SJCRH30 (cell line): Measurements from ENCODE around the gene MOSPD3. TPM values are rescaled to one million over a fixed set of nuclear protein-coding genes. Genes with fewer than 3 reads are reported as not detected.

Experiments used
- DNase-seq, 2 experiments: peaks; one replicate each; pipeline ENCODE4 v3.0.0-alpha.2; 2015 to 2020
- H3K27ac ChIP-seq: fragments of 250-450 bp; sonication (Bioruptor Pico); 2 replicates; pipeline ENCODE4 v1.5.1; 2020; ENCODE audit warnings: mild to moderate bottlenecking, moderate library complexity
- H3K27me3 ChIP-seq: fragments of 250-450 bp; sonication (Bioruptor Pico); 2 replicates; pipeline ENCODE4 v1.5.1; 2020; ENCODE audit warnings: mild to moderate bottlenecking, moderate library complexity
- H3K36me3 ChIP-seq: fragments of 250-450 bp; sonication (Bioruptor Pico); 2 replicates; pipeline ENCODE4 v1.5.1; 2020; ENCODE audit warnings: mild to moderate bottlenecking, moderate library complexity
- H3K4me1 ChIP-seq: fragments of 250-450 bp; sonication (Bioruptor Pico); 2 replicates; pipeline ENCODE4 v1.5.1; 2020; ENCODE audit warnings: mild to moderate bottlenecking, moderate library complexity
- H3K4me3 ChIP-seq: fragments of 250-450 bp; sonication (Bioruptor Pico); 2 replicates; pipeline ENCODE4 v1.5.1; 2020; ENCODE audit warnings: mild to moderate bottlenecking, moderate library complexity
- H3K9me3 ChIP-seq: fragments of 250-450 bp; sonication (Bioruptor Pico); replicated peaks from 2 replicates; pipeline ENCODE4 v1.5.1; 2020; ENCODE audit warnings: mild to moderate bottlenecking, moderate library complexity
- total RNA-seq: library from RNA; depleted of rRNA; stranded (reverse); fragments of >200 nt; shearing (Covaris generic); gene quantifications from 2 replicates; pipeline ENCODE4 v1.2.3, GENCODE V29; 2014

Gene MOSPD3
- total RNA-seq, 1 experiment from 2014 or later = 13.8 TPM

- H3K36me3 ChIP-seq = no peaks in the 10 kb centered on the region
- no peaks in the 10 kb centered on the region for H3K27me3 ChIP-seq
- H3K27ac ChIP-seq = no peak overlapping the region
- H3K4me1 ChIP-seq = peaks cover 15% of the 10 kb centered on the region
- DNase-seq = no peak
- no peaks in the 10 kb centered on the region for H3K9me3 ChIP-seq
- H3K4me3 ChIP-seq = no peak overlapping the region
These were observed 12.2 kb upstream of the MOSPD3 start for GRCh38 chr7:100599911-100600729.

- Histone ChIP-seq H3K4me3 (no peak overlapping the region), H3K27me3 (no peaks in the 10 kb centered on the region), H3K9me3 (no peaks in the 10 kb centered on the region), H3K4me1 (peaks cover 15% of the 10 kb centered on the region), H3K27ac (no peak overlapping the region), H3K36me3 (no peaks in the 10 kb centered on the region)
- DNase-seq = no peak
These were observed 11.7 kb upstream of the MOSPD3 start for GRCh38 chr7:100600730-100601038.

DNA sequence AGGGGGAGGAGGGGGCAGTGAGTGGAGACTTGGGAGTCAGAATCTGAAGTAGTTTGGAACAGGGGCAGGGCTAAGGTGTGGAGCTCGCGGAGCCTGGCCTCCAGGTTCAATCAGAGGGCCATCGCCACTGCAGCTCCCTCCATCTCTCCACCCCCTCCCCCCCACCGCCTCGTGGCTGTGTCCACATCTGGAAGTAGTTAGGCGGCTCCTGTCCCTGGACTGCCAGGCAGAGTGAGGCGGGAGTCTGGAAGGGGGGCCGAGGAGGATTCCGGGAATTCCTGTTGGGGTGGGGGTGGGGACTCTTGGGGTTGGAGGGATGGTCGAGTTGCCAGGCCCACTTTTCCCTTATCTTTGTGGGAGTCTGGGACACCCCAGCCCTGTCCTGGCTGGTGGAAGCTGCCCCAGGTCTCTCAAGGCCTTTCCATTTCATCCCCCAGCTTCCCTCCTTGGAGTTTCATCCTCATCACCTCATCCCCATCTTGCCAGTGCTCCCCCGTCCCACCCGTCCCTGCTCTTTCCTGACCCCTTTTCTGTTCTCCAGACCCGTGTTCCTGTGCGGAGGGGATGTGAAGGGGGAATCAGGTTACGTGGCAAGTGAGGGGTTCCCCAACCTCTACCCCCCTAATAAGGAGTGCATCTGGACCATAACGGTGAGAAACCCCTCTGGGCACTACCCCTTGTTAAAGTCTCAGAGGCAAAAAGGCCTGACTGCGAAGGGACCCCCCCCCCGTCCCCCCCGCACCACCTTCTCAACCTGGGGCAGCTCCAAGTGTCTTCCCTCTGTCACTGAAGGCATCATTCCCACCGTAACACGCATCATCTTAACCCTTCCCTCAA is 9.2 kb upstream of the MOSPD3 start:
- no peaks in the 10 kb centered on the region for H3K36me3 ChIP-seq
- H3K27ac ChIP-seq = peak overlapping the region; percentile 37; the same call in 1 of the 2 replicates
- peaks cover 15% of the 10 kb centered on the region for H3K4me1 ChIP-seq
- no peaks in the 10 kb centered on the region for H3K9me3 ChIP-seq
- H3K4me3 ChIP-seq = peak overlapping the region; percentile 66
- no peaks in the 10 kb centered on the region for H3K27me3 ChIP-seq
- peak; percentile 62 to 68 for DNase-seq

DNA sequence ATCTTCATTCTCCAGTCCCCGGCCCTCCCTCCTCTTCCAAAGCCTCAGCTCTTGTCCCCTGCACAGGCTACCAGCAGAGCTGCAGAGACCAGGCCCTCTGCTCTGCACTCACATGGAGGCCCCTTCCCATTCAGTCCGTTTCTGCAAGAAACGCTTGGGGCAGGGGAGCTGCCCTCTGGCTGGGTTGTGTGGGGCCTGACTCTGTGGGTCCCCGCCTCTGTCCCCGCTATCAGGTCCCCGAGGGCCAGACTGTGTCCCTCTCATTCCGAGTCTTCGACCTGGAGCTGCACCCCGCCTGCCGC is 8.7 kb upstream of the MOSPD3 start:
- Histone ChIP-seq H3K27me3 (no peaks in the 10 kb centered on the region), H3K4me3 (peak overlapping the region; percentile 66), H3K9me3 (no peaks in the 10 kb centered on the region), H3K27ac (no peak overlapping the region; the same call in 1 of the 2 replicates), H3K4me1 (peaks cover 15% of the 10 kb centered on the region), H3K36me3 (no peaks in the 10 kb centered on the region)
- DNase-seq = peak; percentile 53 to 71

DNA sequence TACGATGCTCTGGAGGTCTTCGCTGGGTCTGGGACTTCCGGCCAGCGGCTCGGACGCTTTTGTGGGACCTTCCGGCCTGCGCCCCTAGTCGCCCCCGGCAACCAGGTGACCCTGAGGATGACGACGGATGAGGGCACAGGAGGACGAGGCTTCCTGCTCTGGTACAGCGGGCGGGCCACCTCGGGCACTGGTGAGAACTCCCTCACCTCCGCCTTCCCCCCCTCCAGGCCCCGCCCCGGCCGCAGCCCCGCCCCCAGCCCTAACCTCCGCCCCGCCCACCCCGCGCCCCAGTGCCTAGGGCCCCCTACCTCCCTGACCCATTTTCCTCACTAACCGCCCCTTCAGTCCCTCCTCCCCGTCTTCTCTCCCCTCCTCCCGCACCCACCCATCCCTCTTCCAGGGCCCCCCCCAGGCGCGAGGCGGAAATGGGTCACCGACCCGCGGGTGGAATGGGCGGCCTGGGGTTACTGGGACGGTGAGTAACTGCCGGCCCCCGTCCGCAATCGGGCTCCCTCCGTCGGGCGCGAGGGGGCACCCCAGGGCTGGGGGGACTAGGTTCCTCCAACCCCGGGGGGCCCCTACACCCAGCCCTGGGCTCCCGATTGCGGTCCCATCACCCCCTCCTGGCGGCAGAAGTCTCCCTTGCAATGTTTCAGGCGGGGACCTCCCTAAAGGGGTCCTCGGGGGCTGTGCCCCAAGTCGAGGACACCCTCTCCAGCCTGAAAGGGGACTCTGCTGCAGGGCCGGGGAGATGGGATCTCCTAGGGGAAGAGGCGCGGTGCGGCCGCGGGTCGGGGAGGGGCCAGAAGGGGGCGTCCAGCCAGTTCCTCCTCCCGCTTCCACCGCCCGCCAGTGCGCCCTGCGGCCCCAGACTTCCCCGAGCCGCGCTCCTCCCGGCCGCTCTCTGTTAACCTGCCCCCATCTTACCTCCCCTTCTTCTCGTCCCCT is 8.0 kb upstream of the MOSPD3 start:
- H3K4me1 ChIP-seq = peaks cover 15% of the 10 kb centered on the region
- H3K9me3 ChIP-seq = no peaks in the 10 kb centered on the region
- DNase-seq = peak; percentile 89 to 90
- no peaks in the 10 kb centered on the region for H3K27me3 ChIP-seq
- peak overlapping the region; percentile 44 for H3K27ac ChIP-seq
- peak overlapping the region; percentile 66 for H3K4me3 ChIP-seq
- H3K36me3 ChIP-seq = no peaks in the 10 kb centered on the region

GRCh38 chr7:100604976-100605911 is 7.1 kb upstream of the MOSPD3 start:
- Histone ChIP-seq H3K4me1 (peaks cover 15% of the 10 kb centered on the region), H3K27me3 (no peaks in the 10 kb centered on the region), H3K27ac (peak overlapping the region; percentile 44), H3K9me3 (no peaks in the 10 kb centered on the region), H3K36me3 (no peaks in the 10 kb centered on the region), H3K4me3 (peak overlapping the region; percentile 66)
- peak in 1 of 2 experiments; percentile 51 for DNase-seq

- Histone ChIP-seq H3K9me3 (no peaks in the 10 kb centered on the region), H3K27ac (no peak overlapping the region), H3K27me3 (no peaks in the 10 kb centered on the region), H3K36me3 (no peaks in the 10 kb centered on the region), H3K4me3 (no peak overlapping the region), H3K4me1 (peaks cover 14% of the 10 kb centered on the region)
- DNase-seq = no peak
These were observed 6.0 kb upstream of the MOSPD3 start for GRCh38 chr7:100606313-100606712.

DNA sequence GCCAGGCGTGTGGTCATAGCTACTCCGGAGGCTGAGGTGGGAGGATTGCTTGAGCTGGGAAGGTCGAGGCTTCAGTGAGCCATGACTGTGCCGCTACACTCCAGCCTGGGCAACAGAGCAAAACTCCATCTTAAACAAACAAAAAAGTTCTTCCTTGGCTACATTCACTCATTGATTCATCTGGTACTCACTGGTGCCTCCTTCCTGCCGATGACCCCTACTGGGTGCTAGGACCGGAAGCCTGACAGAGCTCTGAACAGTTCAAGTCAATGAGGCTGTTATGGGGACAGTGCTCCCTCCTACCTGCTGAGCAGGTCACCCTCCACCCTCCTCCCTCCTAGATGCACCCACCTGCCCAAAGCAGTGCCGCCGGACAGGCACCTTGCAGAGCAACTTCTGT is 5.2 kb upstream of the MOSPD3 start:
- no peak for DNase-seq
- no peak overlapping the region for H3K4me3 ChIP-seq

DNA sequence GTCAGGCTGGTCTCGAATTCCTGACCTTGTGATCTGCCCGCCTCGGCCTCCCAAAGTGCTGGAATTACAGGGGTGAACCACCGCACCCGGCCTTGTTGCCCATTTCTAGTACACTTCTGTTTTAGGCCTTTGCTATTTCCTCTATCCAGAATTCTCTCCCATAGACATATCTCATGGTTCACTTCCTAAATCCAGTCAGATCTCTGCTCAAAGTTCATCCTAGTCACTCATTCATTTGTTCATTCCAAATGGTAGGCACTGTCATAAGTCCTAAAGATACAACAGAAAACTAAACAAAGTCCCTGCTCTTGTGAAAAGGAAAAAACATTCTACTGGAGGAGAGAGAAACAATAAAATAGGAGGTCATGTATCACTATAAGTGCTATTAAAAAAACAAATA is 2.4 kb upstream of the MOSPD3 start:
- Histone ChIP-seq H3K27me3 (no peaks in the 10 kb centered on the region), H3K9me3 (no peaks in the 10 kb centered on the region), H3K4me3 (no peak overlapping the region), H3K27ac (no peak overlapping the region), H3K36me3 (no peaks in the 10 kb centered on the region), H3K4me1 (0 out of 2 replicates have a peak, but pooled peaks cover 3% of the 10 kb centered on the region)
- no peak for DNase-seq

More for the DNA sequence above, 5.2 kb upstream of the MOSPD3 start:
- Histone ChIP-seq H3K27me3 (no peaks in the 10 kb centered on the region), H3K4me1 (peaks cover 8% of the 10 kb centered on the region), H3K27ac (no peak overlapping the region), H3K36me3 (no peaks in the 10 kb centered on the region), H3K9me3 (no peaks in the 10 kb centered on the region)

DNA sequence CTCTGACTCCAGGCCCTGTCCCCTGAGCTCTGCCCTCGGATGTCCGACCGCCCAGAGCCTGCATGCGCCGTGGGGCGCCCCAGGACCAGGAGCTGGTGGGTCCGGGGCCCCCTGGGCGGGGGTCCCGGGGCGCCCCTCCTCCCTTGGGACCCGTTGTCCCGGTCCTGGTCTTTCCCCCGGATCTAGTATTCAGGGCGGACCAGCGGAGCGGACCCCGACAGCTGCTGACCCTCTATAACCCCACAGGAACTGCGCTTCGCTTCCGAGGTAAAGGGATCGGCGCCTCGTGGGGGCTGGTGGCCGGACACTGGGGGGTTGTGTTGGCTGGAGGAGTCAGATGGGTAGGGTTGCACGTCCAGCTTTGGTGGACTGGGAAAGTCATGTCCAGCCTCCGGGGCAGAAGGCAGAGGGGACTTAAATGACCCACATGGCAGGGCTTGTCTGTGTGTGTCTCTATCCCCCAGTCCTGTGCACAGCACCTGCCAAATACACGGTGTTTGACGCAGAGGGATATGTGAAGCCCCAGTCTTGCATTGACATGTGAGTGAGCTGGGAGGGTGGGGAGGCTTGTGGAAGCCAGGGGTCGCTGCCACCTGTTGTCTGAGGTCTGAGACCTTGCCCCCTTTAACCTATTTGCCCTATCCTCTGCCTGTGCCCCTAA is 520 bp downstream of the MOSPD3 start:
- DNase-seq = peak; percentile 47 to 49
- peak overlapping the region; percentile 72 for H3K4me3 ChIP-seq
- no peaks in the 10 kb centered on the region for H3K36me3 ChIP-seq
- no peaks in the 10 kb centered on the region for H3K9me3 ChIP-seq
- no peaks in the 10 kb centered on the region for H3K27me3 ChIP-seq
- 0 out of 2 replicates have a peak, but pooled peaks cover 3% of the 10 kb centered on the region for H3K4me1 ChIP-seq
- H3K27ac ChIP-seq = peak overlapping the region; percentile 52

GRCh38 chr7:100613412-100614175 is 1.3 kb downstream of the MOSPD3 start:
- H3K36me3 ChIP-seq = no peaks in the 10 kb centered on the region
- DNase-seq = no peak
- H3K4me1 ChIP-seq = 0 out of 2 replicates have a peak, but pooled peaks cover 3% of the 10 kb centered on the region
- H3K4me3 ChIP-seq = peak overlapping the region; percentile 72
- H3K9me3 ChIP-seq = no peaks in the 10 kb centered on the region
- no peaks in the 10 kb centered on the region for H3K27me3 ChIP-seq
- H3K27ac ChIP-seq = no peak overlapping the region

GRCh38 chr7:100614308-100614861 is 2.0 kb downstream of the MOSPD3 start:
- H3K27ac ChIP-seq = no peak overlapping the region
- no peaks in the 10 kb centered on the region for H3K36me3 ChIP-seq
- H3K27me3 ChIP-seq = no peaks in the 10 kb centered on the region
- 0 out of 2 replicates have a peak, but pooled peaks cover 3% of the 10 kb centered on the region for H3K4me1 ChIP-seq
- DNase-seq = no peak
- H3K4me3 ChIP-seq = no peak overlapping the region
- H3K9me3 ChIP-seq = no peaks in the 10 kb centered on the region
